ENCODE measurements around the gene JAM2.

The JAM2 gene

GRCh38 chr21:25636727-25637126, 2.3 kb upstream of the JAM2 start:
- no peak overlapping the region for H3K4me2 ChIP-seq (ENCODE audit: low read length)
- no peak overlapping the region for H3K27ac ChIP-seq (ENCODE audit: low read depth, low read length, poor library complexity, severe bottlenecking)
- H3K4me1 ChIP-seq (ENCODE audit: insufficient read depth, low read length, severe bottlenecking): peaks cover 18% of the 10 kb centered on the region
- no peaks in the 10 kb centered on the region for H4K20me1 ChIP-seq (ENCODE audit: insufficient read depth, low read length)
- no peaks in the 10 kb centered on the region for H3K36me3 ChIP-seq (ENCODE audit: insufficient read depth, low read length)
- H3F3A ChIP-seq (ENCODE audit: insufficient read depth, low read length): no peaks in the 10 kb centered on the region
- no peak overlapping the region for H3K9ac ChIP-seq (ENCODE audit: low read length)
- no peak for TF ChIP-seq CTCF (IDR thresholded peaks at IDR 0.05; ENCODE audit: low read length)
- TF ChIP-seq EZH2 (IDR thresholded peaks at IDR 0.05; ENCODE audit: borderline replicate concordance, low read length): no peak
- H3K9me2 ChIP-seq (ENCODE audit: low read depth, low read length): no peaks in the 10 kb centered on the region
- H2AFZ ChIP-seq (ENCODE audit: low read length): no peak overlapping the region
- H3K79me2 ChIP-seq (ENCODE audit: insufficient read depth, low read length): no peaks in the 10 kb centered on the region
- no peaks in the 10 kb centered on the region; the same call in 1 of the 2 replicates for H3K27me3 ChIP-seq (ENCODE audit: insufficient read depth, low read length)
- H3K4me3 ChIP-seq (ENCODE audit: low read depth, low read length, poor library complexity, severe bottlenecking): no peak overlapping the region
- H3K9me3 ChIP-seq (ENCODE audit: low read length): no peaks in the 10 kb centered on the region

DNA sequence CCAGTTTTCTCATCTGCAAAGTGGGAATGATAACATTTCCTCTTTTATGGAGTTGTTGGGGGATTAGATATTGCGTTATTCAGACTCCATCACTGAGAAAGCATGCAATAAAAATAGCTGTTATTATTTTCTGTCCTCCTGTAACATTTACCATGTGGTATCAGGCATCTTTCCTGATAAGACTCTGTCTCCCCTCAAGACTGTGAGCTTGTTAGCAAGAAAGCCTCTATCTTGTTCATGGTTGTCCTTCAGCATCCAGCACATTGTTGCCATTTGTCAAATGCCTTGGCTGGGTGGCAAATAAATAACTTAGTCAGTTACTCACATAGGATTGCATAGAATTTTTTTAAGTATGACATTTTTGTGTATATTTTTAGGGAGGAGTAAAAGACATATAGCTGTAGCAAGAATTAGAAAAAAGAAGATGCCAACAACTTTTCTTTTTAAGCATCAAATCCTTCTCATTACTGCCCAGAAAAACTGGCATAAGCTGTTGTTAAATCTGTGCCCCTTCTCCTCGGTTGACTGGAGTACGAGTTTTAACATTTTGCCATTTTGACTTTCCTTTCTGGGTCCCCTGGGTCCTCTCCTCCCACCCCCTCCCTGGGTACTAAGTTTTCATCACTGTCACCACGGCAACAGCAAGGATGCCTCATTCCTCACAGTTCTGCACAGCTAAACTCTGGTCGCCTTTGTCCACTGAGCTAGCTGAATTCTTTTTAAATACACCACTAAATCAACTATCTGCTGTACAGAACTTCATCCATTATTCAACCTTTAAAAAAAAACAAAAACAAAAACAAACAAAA, 1.0 kb upstream of the JAM2 start:
- Histone ChIP-seq H3K9ac (ENCODE audit: low read length) (no peak overlapping the region), H3K36me3 (ENCODE audit: insufficient read depth, low read length) (no peaks in the 10 kb centered on the region), H3F3A (ENCODE audit: insufficient read depth, low read length) (no peaks in the 10 kb centered on the region), H3K27ac (ENCODE audit: low read depth, low read length, poor library complexity, severe bottlenecking) (no peak overlapping the region), H3K4me2 (ENCODE audit: low read length) (no peak overlapping the region), H3K79me2 (ENCODE audit: insufficient read depth, low read length) (no peaks in the 10 kb centered on the region), H3K9me3 (ENCODE audit: low read length) (no peaks in the 10 kb centered on the region), H3K4me1 (ENCODE audit: insufficient read depth, low read length, severe bottlenecking) (peaks cover 18% of the 10 kb centered on the region), H3K9me2 (ENCODE audit: low read depth, low read length) (no peaks in the 10 kb centered on the region), H4K20me1 (ENCODE audit: insufficient read depth, low read length) (no peaks in the 10 kb centered on the region), H3K4me3 (ENCODE audit: low read depth, low read length, poor library complexity, severe bottlenecking) (no peak overlapping the region), H3K27me3 (ENCODE audit: insufficient read depth, low read length) (no peaks in the 10 kb centered on the region; the same call in 1 of the 2 replicates), H2AFZ (ENCODE audit: low read length) (no peak overlapping the region)
- TF ChIP-seq EZH2 (IDR thresholded peaks at IDR 0.05; ENCODE audit: borderline replicate concordance, low read length): no peak
- no peak for TF ChIP-seq CTCF (IDR thresholded peaks at IDR 0.05; ENCODE audit: low read length)

DNA sequence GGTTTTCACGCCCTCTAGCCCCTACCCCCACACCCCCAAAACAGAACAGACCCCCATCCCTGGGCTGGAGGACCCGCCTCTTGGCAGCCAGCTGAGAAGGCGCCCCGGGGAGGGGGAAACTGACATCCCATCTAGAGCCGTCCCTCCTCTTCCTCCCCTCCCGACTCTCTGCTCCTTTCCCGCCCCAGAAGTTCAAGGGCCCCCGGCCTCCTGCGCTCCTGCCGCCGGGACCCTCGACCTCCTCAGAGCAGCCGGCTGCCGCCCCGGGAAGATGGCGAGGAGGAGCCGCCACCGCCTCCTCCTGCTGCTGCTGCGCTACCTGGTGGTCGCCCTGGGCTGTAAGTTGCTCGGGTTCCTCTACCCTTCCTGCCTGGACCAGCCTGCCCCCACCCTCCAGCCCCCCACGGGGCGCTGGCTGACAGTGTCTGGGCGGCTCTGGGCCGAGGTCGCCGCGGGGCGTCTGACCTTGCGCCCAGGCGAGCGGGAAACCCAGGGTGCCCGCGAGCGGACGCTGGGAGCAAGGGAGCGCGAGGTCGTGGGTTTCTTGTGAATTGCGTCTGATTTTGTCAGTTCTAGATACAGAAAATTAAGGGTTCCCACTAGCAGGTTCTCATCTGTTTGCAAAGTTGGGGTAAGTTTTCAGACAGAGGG, 618 bp downstream of the JAM2 start:
- Histone ChIP-seq H3F3A (ENCODE audit: insufficient read depth, low read length) (no peaks in the 10 kb centered on the region), H3K36me3 (ENCODE audit: insufficient read depth, low read length) (no peaks in the 10 kb centered on the region), H3K27me3 (ENCODE audit: insufficient read depth, low read length) (no peaks in the 10 kb centered on the region; the same call in 1 of the 2 replicates), H3K4me3 (ENCODE audit: low read depth, low read length, poor library complexity, severe bottlenecking) (peak overlapping the region; percentile 60), H2AFZ (ENCODE audit: low read length) (no peak overlapping the region), H3K9ac (ENCODE audit: low read length) (peak overlapping the region; percentile 40; the same call in 1 of the 2 replicates), H3K27ac (ENCODE audit: low read depth, low read length, poor library complexity, severe bottlenecking) (no peak overlapping the region), H3K9me2 (ENCODE audit: low read depth, low read length) (no peaks in the 10 kb centered on the region), H3K9me3 (ENCODE audit: low read length) (no peaks in the 10 kb centered on the region), H3K4me2 (ENCODE audit: low read length) (peak overlapping the region; percentile 88), H3K4me1 (ENCODE audit: insufficient read depth, low read length, severe bottlenecking) (peaks cover 18% of the 10 kb centered on the region), H3K79me2 (ENCODE audit: insufficient read depth, low read length) (no peaks in the 10 kb centered on the region), H4K20me1 (ENCODE audit: insufficient read depth, low read length) (no peaks in the 10 kb centered on the region)
- TF ChIP-seq EZH2 (IDR thresholded peaks at IDR 0.05; ENCODE audit: borderline replicate concordance, low read length) (no peak), CTCF (IDR thresholded peaks at IDR 0.05; ENCODE audit: low read length) (peak; percentile 23)

Data from OCI-LY1 (cell line).